ENCODE measurements around the gene BCL2L14. TPM values are rescaled to one million over a fixed set of nuclear protein-coding genes. Genes with fewer than 3 reads are reported as not detected.

The BCL2L14 gene
- total RNA-seq, 1 donor from 2014 or later = 0.86 TPM

DNA sequence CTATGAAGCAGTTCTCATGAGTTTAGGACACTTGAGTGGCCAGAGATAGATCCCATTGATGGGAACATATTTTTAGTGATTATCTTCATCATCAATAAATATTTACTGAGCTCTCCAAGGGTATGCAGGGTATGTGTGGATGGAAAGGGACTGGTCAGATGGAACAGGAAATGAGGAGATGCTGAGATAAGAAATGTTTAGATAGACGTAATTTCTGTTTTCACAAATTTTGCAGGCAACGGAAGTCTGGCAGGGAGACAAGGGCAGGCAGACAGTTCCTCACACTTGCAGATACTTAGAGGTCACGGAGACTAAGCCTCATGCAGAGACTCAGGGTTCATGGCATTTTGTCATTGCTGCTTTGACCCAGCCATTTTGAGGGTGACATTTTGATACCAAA lies 24.3 kb downstream of the BCL2L14 start:
- H3K4me1 Mint-ChIP-seq = peaks cover 7% of the 10 kb centered on the region
- H3K9me3 Mint-ChIP-seq = no peaks in the 10 kb centered on the region
- no peak overlapping the region for H3K27ac Mint-ChIP-seq (ENCODE audit: unreplicated experiment)
- no peak for TF ChIP-seq CTCF (conservative IDR thresholded peaks at IDR 0.05)
- H3K36me3 Mint-ChIP-seq (ENCODE audit: low read depth) = peaks cover 27% of the 10 kb centered on the region
- no peaks in the 10 kb centered on the region for H3K27me3 Mint-ChIP-seq (ENCODE audit: low read depth)
- no peak overlapping the region for H3K4me3 Mint-ChIP-seq
- no peak for DNase-seq (ENCODE audit: low read depth, low spot score)

GRCh38 chr12:12097891-12098690 lies 27.4 kb downstream of the BCL2L14 start:
- H3K36me3 Mint-ChIP-seq (ENCODE audit: low read depth) = peaks cover 41% of the 10 kb centered on the region
- no peak overlapping the region for H3K27ac Mint-ChIP-seq (ENCODE audit: unreplicated experiment)
- no peaks in the 10 kb centered on the region for H3K9me3 Mint-ChIP-seq
- H3K27me3 Mint-ChIP-seq (ENCODE audit: low read depth) = no peaks in the 10 kb centered on the region
- no peaks in the 10 kb centered on the region for H3K4me1 Mint-ChIP-seq
- TF ChIP-seq CTCF (conservative IDR thresholded peaks at IDR 0.05) = no peak
- H3K4me3 Mint-ChIP-seq = no peak overlapping the region
- DNase-seq (ENCODE audit: low read depth, low spot score) = no peak

GRCh38 chr12:12098691-12099015 lies 27.9 kb downstream of the BCL2L14 start:
- H3K4me1 Mint-ChIP-seq = no peaks in the 10 kb centered on the region
- TF ChIP-seq CTCF (conservative IDR thresholded peaks at IDR 0.05) = no peak
- H3K9me3 Mint-ChIP-seq = no peaks in the 10 kb centered on the region
- peaks cover 46% of the 10 kb centered on the region for H3K36me3 Mint-ChIP-seq (ENCODE audit: low read depth)
- DNase-seq (ENCODE audit: low read depth, low spot score) = no peak
- H3K27me3 Mint-ChIP-seq (ENCODE audit: low read depth) = no peaks in the 10 kb centered on the region
- H3K4me3 Mint-ChIP-seq = no peak overlapping the region
- H3K27ac Mint-ChIP-seq (ENCODE audit: unreplicated experiment) = no peak overlapping the region

DNA sequence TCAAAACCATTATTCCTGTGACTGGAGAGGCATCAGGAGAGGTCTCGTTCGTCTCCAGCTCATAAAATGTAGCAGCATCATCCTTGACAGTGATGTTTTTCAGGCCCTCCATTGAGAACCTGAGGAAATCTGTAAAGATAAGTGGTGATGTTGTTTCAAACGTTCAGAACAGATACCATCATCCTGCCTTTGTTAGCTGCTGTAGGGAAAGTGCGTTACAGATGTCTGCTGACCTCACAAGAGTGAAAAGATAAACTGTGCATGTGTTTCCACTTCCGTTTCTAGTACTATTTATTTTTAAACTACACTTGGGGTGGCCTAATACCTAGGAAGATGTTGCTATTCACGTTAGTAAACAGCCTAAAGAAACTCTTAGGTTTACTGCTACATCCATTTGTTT lies 28.4 kb downstream of the BCL2L14 start:
- Mint-ChIP-seq H3K4me1 (no peaks in the 10 kb centered on the region), H3K27me3 (ENCODE audit: low read depth) (no peaks in the 10 kb centered on the region), H3K27ac (ENCODE audit: unreplicated experiment) (no peak overlapping the region), H3K4me3 (no peak overlapping the region), H3K36me3 (ENCODE audit: low read depth) (peaks cover 46% of the 10 kb centered on the region), H3K9me3 (no peaks in the 10 kb centered on the region)
- no peak for DNase-seq (ENCODE audit: low read depth, low spot score)
- no peak for TF ChIP-seq CTCF (conservative IDR thresholded peaks at IDR 0.05)

- DNase-seq (ENCODE audit: low read depth, low spot score) = no peak
- TF ChIP-seq CTCF (conservative IDR thresholded peaks at IDR 0.05) = no peak
- Mint-ChIP-seq H3K36me3 (ENCODE audit: low read depth) (peaks cover 47% of the 10 kb centered on the region), H3K27me3 (ENCODE audit: low read depth) (no peaks in the 10 kb centered on the region), H3K4me3 (no peak overlapping the region), H3K27ac (ENCODE audit: unreplicated experiment) (no peak overlapping the region), H3K9me3 (peaks cover 12% of the 10 kb centered on the region), H3K4me1 (peaks cover 13% of the 10 kb centered on the region)
Measured at GRCh38 chr12:12107678-12108077, 36.9 kb downstream of the BCL2L14 start.
